ENCODE measurements around the gene PTCSC3.

PTCSC3 gene

DNA sequence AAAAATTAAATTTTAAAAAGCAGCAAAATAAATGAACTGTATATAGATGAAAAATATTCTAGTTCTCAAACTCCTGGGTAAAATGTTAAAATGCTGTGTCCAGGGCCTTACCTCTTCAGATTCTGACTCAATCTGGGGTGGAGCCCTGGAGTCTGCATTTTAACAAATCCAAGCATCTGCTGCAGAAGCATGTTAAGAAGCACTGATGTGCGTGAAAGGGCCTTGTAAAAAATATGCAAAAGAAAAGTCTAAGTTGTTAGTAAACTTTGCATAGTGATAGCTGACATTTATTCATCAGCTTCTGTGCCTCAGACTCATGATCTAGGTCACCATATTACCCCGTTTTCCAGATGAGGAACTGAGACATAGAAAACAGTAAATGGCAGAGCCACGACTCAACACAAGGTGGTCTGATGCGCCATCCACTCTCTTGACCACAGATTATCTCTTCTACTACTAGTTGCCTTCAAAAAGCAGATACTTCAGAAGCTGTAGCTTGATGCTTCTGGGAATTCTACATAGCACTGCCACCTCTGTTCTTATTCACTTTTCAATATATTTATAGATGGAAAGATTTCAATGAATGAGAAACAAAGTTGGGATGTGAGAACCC, 28.0 kb upstream of the PTCSC3 start:
- TF ChIP-seq GATA3 (IDR thresholded peaks at IDR 0.05; ENCODE audit: low read depth, low read length) (no peak), GATA2 (IDR thresholded peaks at IDR 0.05; ENCODE audit: low read depth, low read length) (no peak)

DNA sequence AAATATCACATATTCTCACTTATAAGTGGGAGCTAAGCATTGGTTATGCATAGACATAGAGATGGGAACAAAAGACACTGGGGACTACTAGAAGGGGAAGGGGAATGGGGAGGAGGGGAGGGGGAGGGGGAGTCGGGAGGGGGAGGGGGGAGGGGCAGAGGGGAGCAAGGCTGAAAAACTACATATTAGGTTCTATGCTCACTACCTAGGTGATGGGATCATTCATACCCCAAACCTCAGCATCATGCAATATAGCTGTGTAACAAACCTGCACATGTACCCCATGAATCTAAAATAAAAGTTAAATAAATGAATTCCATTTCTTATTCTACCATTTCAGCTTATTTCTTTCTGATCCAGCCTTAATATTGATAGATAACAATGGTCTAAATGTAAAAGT, 21.9 kb upstream of the PTCSC3 start:
- TF ChIP-seq GATA2 (IDR thresholded peaks at IDR 0.05; ENCODE audit: low read depth, low read length) = no peak
- TF ChIP-seq GATA3 (IDR thresholded peaks at IDR 0.05; ENCODE audit: low read depth, low read length) = no peak

DNA sequence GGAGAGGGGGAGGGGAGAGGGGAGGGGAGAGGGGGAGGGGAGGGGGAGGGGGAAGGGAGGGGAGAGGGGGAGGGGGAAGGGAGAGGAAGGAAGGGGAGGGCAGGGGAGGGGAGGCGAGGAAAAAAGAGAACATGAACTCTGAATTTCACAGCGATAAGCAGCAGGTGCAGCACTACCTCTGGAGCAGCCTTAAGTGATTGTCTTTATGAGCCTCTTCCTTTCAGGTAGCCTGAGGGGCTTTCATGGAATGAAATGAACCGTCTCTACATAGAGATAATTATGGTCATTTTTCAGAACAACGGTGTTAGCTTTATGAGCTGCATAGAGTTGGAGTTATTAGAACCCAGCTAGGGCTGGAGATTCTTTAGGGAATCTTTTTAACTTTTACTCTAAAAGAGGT, 18.1 kb upstream of the PTCSC3 start:
- TF ChIP-seq GATA3 (IDR thresholded peaks at IDR 0.05; ENCODE audit: low read depth, low read length) (no peak), GATA2 (IDR thresholded peaks at IDR 0.05; ENCODE audit: low read depth, low read length) (no peak)

DNA sequence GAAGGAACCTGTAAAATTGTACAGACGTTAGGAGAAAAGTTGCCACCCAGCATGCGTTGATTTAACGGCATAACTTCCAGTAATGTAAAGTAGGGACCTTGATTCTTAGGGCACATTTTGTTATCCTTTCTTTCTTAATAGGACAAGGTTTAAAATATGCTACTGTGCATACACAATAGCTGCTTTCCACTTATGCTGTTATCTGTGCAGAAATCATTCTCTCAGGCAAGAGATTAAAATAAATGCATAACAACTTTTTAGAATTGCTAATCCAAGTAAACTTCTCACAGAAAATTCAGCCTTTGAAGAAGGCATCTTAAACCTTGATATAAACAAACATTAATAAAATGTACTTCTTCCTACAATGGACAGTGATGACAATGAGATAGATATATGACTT, 16.0 kb upstream of the PTCSC3 start:
- no peak for TF ChIP-seq GATA2 (IDR thresholded peaks at IDR 0.05; ENCODE audit: low read depth, low read length)
- TF ChIP-seq GATA3 (IDR thresholded peaks at IDR 0.05; ENCODE audit: low read depth, low read length) = no peak

DNA sequence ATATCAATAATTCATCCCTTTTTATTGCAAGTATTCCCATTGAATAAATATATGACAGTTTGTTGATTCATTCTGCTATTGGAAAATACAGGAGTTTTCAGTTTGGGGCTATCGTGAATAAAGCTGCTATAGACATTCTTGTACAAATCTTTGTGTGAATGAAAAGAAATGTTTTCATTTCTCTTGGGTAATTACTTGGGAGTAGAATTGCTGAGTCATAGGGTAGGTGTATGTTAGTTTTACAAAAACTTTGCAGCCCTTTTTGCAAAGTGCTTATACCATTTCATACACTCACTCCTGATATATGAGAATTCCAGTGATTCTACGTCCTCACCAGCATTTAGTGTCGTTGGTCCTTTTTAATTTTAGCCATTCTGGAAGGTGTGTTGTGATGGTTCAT, 6.9 kb upstream of the PTCSC3 start:
- TF ChIP-seq GATA2 (IDR thresholded peaks at IDR 0.05; ENCODE audit: low read depth, low read length) = no peak
- no peak for TF ChIP-seq GATA3 (IDR thresholded peaks at IDR 0.05; ENCODE audit: low read depth, low read length)

DNA sequence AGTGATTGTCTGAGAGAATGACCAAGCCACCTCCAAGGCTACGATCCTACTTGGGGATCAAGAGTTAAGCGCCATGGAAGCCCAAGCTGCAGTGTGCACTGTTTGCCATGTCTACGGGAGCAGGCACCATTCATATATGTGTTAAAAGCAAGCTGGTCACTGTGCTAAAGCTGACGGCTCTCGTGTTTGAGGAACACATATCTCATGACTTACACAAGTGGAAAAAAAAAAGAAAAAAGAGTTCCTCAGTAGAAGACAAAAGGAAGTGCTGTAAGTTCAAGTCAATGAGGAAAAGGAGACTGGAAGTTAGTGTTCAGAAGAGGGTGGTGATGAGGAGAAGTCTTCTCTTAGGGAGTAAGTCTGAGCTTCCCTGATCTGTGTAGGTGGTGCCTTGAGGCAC, 4.9 kb upstream of the PTCSC3 start:
- TF ChIP-seq GATA3 (IDR thresholded peaks at IDR 0.05; ENCODE audit: low read depth, low read length) = no peak
- no peak for TF ChIP-seq GATA2 (IDR thresholded peaks at IDR 0.05; ENCODE audit: low read depth, low read length)

- TF ChIP-seq GATA3 (IDR thresholded peaks at IDR 0.05; ENCODE audit: low read depth, low read length) (no peak), GATA2 (IDR thresholded peaks at IDR 0.05; ENCODE audit: low read depth, low read length) (no peak)
Measured at GRCh38 chr14:36177489-36177888, 967 bp upstream of the PTCSC3 start.

- TF ChIP-seq GATA3 (IDR thresholded peaks at IDR 0.05; ENCODE audit: low read depth, low read length) = no peak
Measured at GRCh38 chr14:36174767-36175424, 1.6 kb downstream of the PTCSC3 start.

GRCh38 chr14:36173161-36173560, 3.4 kb downstream of the PTCSC3 start:
- TF ChIP-seq GATA3 (IDR thresholded peaks at IDR 0.05; ENCODE audit: low read depth, low read length) (no peak), GATA2 (IDR thresholded peaks at IDR 0.05; ENCODE audit: low read depth, low read length) (no peak)

DNA sequence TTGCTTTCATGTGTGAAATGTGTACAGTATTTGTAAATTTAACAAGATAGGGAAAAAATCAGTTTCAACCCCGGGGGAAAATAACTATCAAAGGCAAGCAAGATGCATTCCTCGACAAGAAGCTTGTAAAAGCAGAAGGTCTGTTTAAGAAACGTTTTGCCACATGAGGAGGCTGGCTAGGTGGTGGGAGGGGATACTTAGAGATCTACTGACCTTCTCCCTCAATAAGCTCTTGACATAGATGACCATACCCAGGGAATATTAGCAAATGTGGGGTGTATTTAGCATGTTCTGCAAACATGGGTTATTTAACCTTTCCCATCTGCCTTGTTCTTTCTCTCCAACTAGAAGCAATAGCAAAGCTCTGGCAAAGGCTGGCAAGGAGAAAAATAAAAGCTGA, 4.9 kb downstream of the PTCSC3 start:
- TF ChIP-seq GATA3 (IDR thresholded peaks at IDR 0.05; ENCODE audit: low read depth, low read length) = no peak
- TF ChIP-seq GATA2 (IDR thresholded peaks at IDR 0.05; ENCODE audit: low read depth, low read length) = no peak

DNA sequence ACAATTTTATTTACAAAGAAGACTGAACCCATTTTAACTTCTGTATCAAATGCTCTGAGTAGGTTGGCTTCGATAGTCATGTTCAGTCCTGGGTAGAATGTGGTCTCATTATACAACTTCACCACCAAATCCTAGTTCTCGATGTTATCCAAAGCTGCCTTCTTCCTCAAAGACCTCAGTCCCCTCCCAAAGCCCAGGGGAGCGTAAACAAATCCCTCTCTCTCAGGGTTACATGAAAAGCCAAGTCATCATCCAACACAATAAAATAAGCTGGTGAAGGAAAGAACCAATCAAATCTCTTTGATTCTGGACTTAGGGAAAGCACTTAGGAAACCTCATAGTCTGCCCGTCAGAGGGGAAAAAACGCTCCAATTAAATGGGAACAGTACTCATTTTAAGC, 9.1 kb downstream of the PTCSC3 start:
- TF ChIP-seq GATA2 (IDR thresholded peaks at IDR 0.05; ENCODE audit: low read depth, low read length) = no peak
- no peak for TF ChIP-seq GATA3 (IDR thresholded peaks at IDR 0.05; ENCODE audit: low read depth, low read length)

- TF ChIP-seq GATA3 (IDR thresholded peaks at IDR 0.05; ENCODE audit: low read depth, low read length) (no peak), GATA2 (IDR thresholded peaks at IDR 0.05; ENCODE audit: low read depth, low read length) (no peak)
Measured at GRCh38 chr14:36163451-36163850, 13.1 kb downstream of the PTCSC3 start.

GRCh38 chr14:36162267-36162666, 14.3 kb downstream of the PTCSC3 start:
- TF ChIP-seq GATA3 (IDR thresholded peaks at IDR 0.05; ENCODE audit: low read depth, low read length) (no peak), GATA2 (IDR thresholded peaks at IDR 0.05; ENCODE audit: low read depth, low read length) (no peak)

GRCh38 chr14:36161776-36162175, 14.7 kb downstream of the PTCSC3 start:
- TF ChIP-seq GATA2 (IDR thresholded peaks at IDR 0.05; ENCODE audit: low read depth, low read length) (no peak), GATA3 (IDR thresholded peaks at IDR 0.05; ENCODE audit: low read depth, low read length) (no peak)

DNA sequence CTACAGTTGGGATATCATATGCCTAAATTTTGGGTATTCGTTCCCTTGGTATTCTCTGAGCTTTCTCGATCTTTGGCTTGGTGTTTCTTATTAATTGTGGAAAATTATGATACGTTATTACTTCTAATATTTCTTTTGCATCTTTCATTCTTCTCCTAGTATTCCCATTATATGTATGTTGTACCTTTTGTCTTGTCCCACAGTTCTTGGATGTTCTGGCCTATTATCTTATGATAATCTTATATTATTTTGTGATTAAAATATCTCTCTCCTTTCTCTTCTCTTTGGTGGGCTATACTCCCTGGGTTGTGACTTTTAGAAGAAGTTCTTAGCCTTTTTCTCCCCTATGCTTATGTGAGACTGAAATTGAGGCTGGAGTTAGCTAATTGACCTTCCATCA, 25.2 kb downstream of the PTCSC3 start:
- TF ChIP-seq GATA2 (IDR thresholded peaks at IDR 0.05; ENCODE audit: low read depth, low read length) = no peak
- TF ChIP-seq GATA3 (IDR thresholded peaks at IDR 0.05; ENCODE audit: low read depth, low read length) = no peak

- TF ChIP-seq GATA2 (IDR thresholded peaks at IDR 0.05; ENCODE audit: low read depth, low read length) (no peak), GATA3 (IDR thresholded peaks at IDR 0.05; ENCODE audit: low read depth, low read length) (no peak)
Measured at GRCh38 chr14:36134038-36134437, 42.5 kb downstream of the PTCSC3 start.
